Measurements from ENCODE around the gene TMEM50B. TPM values are rescaled to one million over a fixed set of nuclear protein-coding genes. Genes with fewer than 3 reads are reported as not detected.

The TMEM50B gene
- total RNA-seq, 1 donor from 2014 or later = 31.6 TPM

DNA sequence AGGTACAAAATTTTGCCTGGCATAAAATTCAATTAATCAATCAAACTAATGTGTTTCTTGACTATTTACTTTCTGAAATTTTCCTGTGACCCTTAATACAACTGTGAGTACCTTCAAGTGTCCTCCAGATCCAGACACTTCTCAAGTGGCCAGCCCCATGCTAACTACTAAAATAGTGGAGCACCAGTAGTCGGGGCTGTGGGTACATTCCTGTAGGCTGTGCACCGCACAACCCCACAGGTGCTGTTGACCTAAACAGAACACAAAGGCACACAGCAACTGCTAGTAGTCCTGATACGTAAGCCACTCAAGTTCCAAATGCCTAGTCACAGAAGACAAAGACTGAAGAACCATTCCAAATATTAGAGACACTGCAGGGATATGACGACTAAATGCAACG, 36.6 kb downstream of the TMEM50B start:
- Histone ChIP-seq H3K4me3 (ENCODE audit: low read depth, low read length) (no peak overlapping the region), H3K36me3 (ENCODE audit: control insufficient read depth, insufficient read depth, low read length) (no peaks in the 10 kb centered on the region), H3K27me3 (ENCODE audit: control insufficient read depth, insufficient read depth, low read length) (no peaks in the 10 kb centered on the region)
- no peak for DNase-seq (ENCODE audit: low read depth)
- TF ChIP-seq, protein P1, sequence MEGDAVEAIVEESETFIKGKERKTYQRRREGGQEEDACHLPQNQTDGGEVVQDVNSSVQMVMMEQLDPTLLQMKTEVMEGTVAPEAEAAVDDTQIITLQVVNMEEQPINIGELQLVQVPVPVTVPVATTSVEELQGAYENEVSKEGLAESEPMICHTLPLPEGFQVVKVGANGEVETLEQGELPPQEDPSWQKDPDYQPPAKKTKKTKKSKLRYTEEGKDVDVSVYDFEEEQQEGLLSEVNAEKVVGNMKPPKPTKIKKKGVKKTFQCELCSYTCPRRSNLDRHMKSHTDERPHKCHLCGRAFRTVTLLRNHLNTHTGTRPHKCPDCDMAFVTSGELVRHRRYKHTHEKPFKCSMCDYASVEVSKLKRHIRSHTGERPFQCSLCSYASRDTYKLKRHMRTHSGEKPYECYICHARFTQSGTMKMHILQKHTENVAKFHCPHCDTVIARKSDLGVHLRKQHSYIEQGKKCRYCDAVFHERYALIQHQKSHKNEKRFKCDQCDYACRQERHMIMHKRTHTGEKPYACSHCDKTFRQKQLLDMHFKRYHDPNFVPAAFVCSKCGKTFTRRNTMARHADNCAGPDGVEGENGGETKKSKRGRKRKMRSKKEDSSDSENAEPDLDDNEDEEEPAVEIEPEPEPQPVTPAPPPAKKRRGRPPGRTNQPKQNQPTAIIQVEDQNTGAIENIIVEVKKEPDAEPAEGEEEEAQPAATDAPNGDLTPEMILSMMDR (IDR thresholded peaks at IDR 0.05; ENCODE audit: insufficient read depth, low read length, severe bottlenecking) = no peak
- no peak for FAIRE-seq

DNA sequence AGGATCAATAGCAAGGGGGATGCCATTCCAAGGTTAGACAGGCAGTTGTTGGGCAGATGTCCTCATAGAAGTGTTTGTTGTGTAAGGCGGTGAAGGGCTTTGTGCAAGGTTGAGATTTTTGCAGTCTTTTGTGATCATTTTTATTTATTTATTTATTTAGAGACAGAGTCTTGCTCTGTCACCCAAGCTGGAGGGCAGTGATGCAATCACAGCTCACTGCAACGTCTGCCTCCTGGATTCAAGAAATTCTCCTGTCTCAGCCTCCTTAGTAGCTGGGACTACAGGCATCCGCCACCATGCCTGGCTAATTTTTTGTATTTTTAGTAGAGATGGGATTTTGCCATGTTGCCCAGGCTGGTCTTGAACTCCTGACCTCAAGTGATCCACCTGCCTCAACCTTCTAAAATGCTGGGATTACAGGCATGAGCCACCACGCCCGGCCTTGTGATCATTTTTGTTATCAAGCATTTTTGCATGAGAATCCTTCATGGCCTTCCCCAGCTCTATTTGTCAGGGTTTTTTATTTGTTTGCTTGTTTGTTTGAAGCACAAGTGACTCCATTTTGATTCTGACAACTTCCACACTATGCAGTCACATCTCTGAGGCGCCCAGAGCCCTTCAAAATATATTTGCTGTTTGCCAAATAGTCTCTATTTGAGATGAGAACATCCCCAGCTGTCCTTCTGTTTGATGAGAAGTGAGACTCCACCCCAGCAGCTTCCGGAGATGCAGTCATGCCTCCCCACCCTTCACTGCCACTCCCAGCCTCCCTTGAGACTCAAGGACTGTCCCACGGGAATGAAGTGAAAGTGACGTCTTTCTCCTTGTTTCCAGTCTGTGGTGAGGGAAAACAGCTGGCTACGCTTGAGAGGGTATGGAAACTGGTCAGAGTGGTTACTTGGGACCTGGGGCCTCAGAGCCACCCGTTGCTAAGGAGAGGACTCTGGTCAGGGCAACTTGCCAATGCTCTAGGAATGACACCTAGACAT, 38.0 kb downstream of the TMEM50B start:
- Histone ChIP-seq H3K36me3 (ENCODE audit: control insufficient read depth, insufficient read depth, low read length) (peaks cover 5% of the 10 kb centered on the region), H3K27me3 (ENCODE audit: control insufficient read depth, insufficient read depth, low read length) (no peaks in the 10 kb centered on the region), H3K4me3 (ENCODE audit: low read depth, low read length) (no peak overlapping the region)
- TF ChIP-seq, protein P1 (IDR thresholded peaks at IDR 0.05; ENCODE audit: insufficient read depth, low read length, severe bottlenecking) = no peak
- DNase-seq (ENCODE audit: low read depth) = peak; percentile 92
- no peak for FAIRE-seq

DNA sequence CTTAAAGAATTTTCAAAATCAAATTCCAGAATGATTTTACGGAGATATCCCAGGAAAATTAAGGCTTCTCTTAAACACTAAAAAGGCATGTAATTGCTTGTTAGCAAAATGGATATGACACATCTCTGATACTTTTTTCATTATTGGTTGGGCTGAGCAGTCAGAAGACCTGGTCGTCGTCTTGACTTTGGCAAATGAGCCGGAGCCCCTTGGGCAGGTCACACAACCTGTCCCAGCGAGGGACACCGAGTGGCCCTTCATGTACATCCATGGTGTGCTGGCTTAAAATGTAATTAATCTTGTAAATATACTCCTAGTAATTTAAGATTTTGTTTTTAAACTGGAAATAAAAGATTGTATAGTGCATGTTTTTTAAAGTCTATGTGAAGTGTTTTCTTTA, 42.6 kb downstream of the TMEM50B start:
- TF ChIP-seq, protein P1 (IDR thresholded peaks at IDR 0.05; ENCODE audit: insufficient read depth, low read length, severe bottlenecking) = no peak
- DNase-seq (ENCODE audit: low read depth) (no peak), FAIRE-seq (no peak)
- H3K4me3 ChIP-seq (ENCODE audit: low read depth, low read length) = no peak overlapping the region
- H3K36me3 ChIP-seq (ENCODE audit: control insufficient read depth, insufficient read depth, low read length) = peaks cover 18% of the 10 kb centered on the region
- H3K27me3 ChIP-seq (ENCODE audit: control insufficient read depth, insufficient read depth, low read length) = no peaks in the 10 kb centered on the region

DNA sequence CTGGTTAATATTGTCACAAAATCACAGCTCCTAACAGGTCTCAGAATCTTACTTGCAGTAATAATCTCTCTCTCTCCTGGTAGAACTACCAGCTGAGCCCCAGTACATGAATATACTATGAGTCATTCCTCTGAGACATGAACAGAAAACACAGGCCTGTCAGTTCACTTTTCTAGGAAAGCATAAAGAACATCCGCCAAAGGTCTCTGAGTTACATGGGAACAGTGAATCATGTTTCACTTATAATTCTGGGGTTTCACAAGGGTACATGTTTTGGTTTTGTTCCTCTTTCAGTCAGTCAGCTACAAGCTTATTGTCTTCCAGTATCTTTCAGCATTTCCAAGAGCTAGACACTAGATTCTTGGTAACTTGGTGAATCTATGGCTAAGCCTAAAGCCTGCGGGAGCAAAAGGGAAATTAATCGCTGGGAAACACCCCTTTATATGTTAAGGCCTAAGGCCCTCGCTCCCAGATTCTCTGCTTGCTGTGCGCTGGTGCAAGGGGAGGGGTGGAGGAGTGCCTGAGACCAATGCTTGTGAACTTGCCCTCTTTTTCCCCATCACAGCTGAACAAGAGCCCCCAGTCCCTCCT, 44.9 kb downstream of the TMEM50B start:
- H3K36me3 ChIP-seq (ENCODE audit: control insufficient read depth, insufficient read depth, low read length) = peaks cover 21% of the 10 kb centered on the region
- FAIRE-seq (no peak), DNase-seq (ENCODE audit: low read depth) (peak; percentile 97)
- TF ChIP-seq, protein P1 (IDR thresholded peaks at IDR 0.05; ENCODE audit: insufficient read depth, low read length, severe bottlenecking) = no peak
- no peak overlapping the region for H3K4me3 ChIP-seq (ENCODE audit: low read depth, low read length)
- no peaks in the 10 kb centered on the region for H3K27me3 ChIP-seq (ENCODE audit: control insufficient read depth, insufficient read depth, low read length)

DNA sequence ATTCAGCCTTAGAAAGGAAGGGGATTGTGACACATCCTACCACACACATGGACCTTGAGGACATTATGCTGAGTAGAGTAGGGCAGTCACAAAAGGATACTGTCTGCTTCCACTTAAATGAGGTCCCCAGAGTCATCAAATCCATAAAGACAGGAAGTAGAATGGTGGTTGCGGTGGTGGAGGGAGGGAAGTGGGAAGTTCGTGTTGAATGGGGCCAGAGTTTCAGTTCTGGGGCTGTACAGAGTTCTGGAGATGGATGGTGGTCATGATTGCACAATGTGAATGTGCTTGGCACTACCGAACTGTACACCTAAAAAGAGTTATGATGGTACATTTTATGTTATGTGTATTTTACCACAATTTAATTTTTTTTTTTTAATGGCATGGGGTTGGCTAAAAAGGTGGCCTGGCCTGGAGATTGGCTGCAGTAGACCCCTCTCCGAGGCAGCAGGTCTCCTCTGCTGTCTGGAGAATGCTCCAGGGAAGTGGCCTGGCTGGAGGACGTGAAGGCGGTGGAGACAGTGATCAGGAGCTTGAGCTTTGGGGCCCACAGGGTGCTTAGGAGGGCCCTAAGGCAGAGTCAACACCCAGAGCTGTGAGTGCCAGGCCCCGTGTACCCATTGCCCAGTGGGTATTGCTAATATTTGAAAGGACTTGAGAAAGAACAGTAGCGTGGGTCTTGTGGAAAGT, 46.2 kb downstream of the TMEM50B start:
- Histone ChIP-seq H3K27me3 (ENCODE audit: control insufficient read depth, insufficient read depth, low read length) (no peaks in the 10 kb centered on the region), H3K4me3 (ENCODE audit: low read depth, low read length) (no peak overlapping the region), H3K36me3 (ENCODE audit: control insufficient read depth, insufficient read depth, low read length) (peaks cover 25% of the 10 kb centered on the region)
- DNase-seq (ENCODE audit: low read depth) = no peak
- no peak for FAIRE-seq
- TF ChIP-seq, protein P1 (IDR thresholded peaks at IDR 0.05; ENCODE audit: insufficient read depth, low read length, severe bottlenecking) = no peak

All from bronchial epithelial cell (primary cell).